Mesendoderm (in vitro differentiated cells): ENCODE measurements around the gene ALS2CL.

Experiments used
- DNase-seq: peaks from one replicate; pipeline ENCODE4 v3.0.0; 2013
- H2AK5ac ChIP-seq: 2 replicates; pipeline ENCODE4 v1.6.1; 2013; ENCODE audit warnings: low read length, inconsistent platforms
- H2BK120ac ChIP-seq: 2 replicates; pipeline ENCODE4 v1.6.1; 2013; ENCODE audit warnings: low read depth, mild to moderate bottlenecking, low read length, moderate library complexity, mixed read lengths
- H2BK15ac ChIP-seq: replicated peaks from 2 replicates; pipeline ENCODE4 v1.6.1; 2013; ENCODE audit warnings: low read depth, mild to moderate bottlenecking, moderate library complexity
- H2BK5ac ChIP-seq: 2 replicates; pipeline ENCODE4 v1.6.1; 2013; ENCODE audit warnings: low read length, inconsistent platforms
- H3K18ac ChIP-seq: 2 replicates; pipeline ENCODE4 v1.6.1; 2013; ENCODE audit warnings: mild to moderate bottlenecking, low read length, mixed read lengths
- H3K23ac ChIP-seq: one replicate; pipeline ENCODE4 v1.6.1; 2013; ENCODE audit warnings: low read length
- H3K27ac ChIP-seq: 2 replicates; pipeline ENCODE4 v1.5.1; 2013; ENCODE audit warnings: low read depth, mild to moderate bottlenecking, inconsistent platforms, low read length, moderate library complexity
- H3K27me3 ChIP-seq: 2 replicates; pipeline ENCODE4 v1.6.1; 2013; ENCODE audit warnings: low read length, control low read depth, mild to moderate bottlenecking, inconsistent platforms; ENCODE audit not compliant: insufficient read depth, poor library complexity
- H3K36me3 ChIP-seq: 2 replicates; pipeline ENCODE4 v1.6.1; 2013; ENCODE audit warnings: low read length, inconsistent platforms; ENCODE audit not compliant: control insufficient read depth, insufficient read depth
- H3K4ac ChIP-seq: one replicate; pipeline ENCODE4 v1.6.1; 2013; ENCODE audit warnings: low read depth, mild to moderate bottlenecking, low read length, moderate library complexity
- H3K4me1 ChIP-seq: 2 replicates; pipeline ENCODE4 v1.6.1; 2013; ENCODE audit warnings: low read depth, low read length, inconsistent platforms; ENCODE audit not compliant: control insufficient read depth
- H3K4me2 ChIP-seq: 2 replicates; pipeline ENCODE4 v1.6.1; 2013; ENCODE audit warnings: low read length
- H3K4me3 ChIP-seq: 2 replicates; pipeline ENCODE4 v1.5.1; 2013; ENCODE audit warnings: mild to moderate bottlenecking, low read length
- H3K56ac ChIP-seq: one replicate; pipeline ENCODE4 v1.6.1; 2013; ENCODE audit warnings: low read length
- H3K79me1 ChIP-seq: 2 replicates; pipeline ENCODE4 v1.6.1; 2013; ENCODE audit warnings: low read length, inconsistent platforms
- H3K79me2 ChIP-seq: 2 replicates; pipeline ENCODE4 v1.6.1; 2013; ENCODE audit warnings: mild to moderate bottlenecking, low read length; ENCODE audit not compliant: control insufficient read depth, insufficient read depth
- H3K9ac ChIP-seq: 2 replicates; pipeline ENCODE4 v1.6.1; 2013; ENCODE audit warnings: low read length, inconsistent platforms
- H4K5ac ChIP-seq: one replicate; pipeline ENCODE4 v1.6.1; 2013; ENCODE audit warnings: low read length
- H4K8ac ChIP-seq: one replicate; pipeline ENCODE4 v1.6.1; 2013; ENCODE audit warnings: low read depth, mild to moderate bottlenecking, control low read depth, low read length, moderate library complexity
- WGBS: extraction: QIAGEN DNeasy Blood & Tissue Kit; methylation state at CpG from one replicate; pipeline ENCODE4 v1.1.7; 2013; ENCODE audit warnings: low lambda C conversion rate, missing lambda C conversion rate; ENCODE audit not compliant: insufficient coverage; ENCODE audit errors: extremely low coverage; 5-methylcytosine and 5-hydroxymethylcytosine counted together

Gene ALS2CL

GRCh38 chr3:46725621-46726314, 32.3 kb upstream of the ALS2CL start:
- H3K4me1 ChIP-seq, result no peaks in the 10 kb centered on the region
- H4K8ac ChIP-seq, result no peak overlapping the region
- H4K5ac ChIP-seq, result no peak overlapping the region
- no peak overlapping the region for H3K4me3 ChIP-seq
- H3K4ac ChIP-seq, result no peak overlapping the region
- H2BK120ac ChIP-seq, result no peak overlapping the region
- no peaks in the 10 kb centered on the region for H3K79me1 ChIP-seq
- no CpG with 5 or more reads among the region's 6 CpGs for WGBS
- DNase-seq, result no peak
- H2AK5ac ChIP-seq, result no peak overlapping the region
- H3K27ac ChIP-seq, result no peak overlapping the region
- no peak overlapping the region for H3K9ac ChIP-seq
- H3K27me3 ChIP-seq, result no peaks in the 10 kb centered on the region
- H3K18ac ChIP-seq, result no peak overlapping the region
- no peaks in the 10 kb centered on the region for H3K79me2 ChIP-seq
- no peaks in the 10 kb centered on the region for H3K36me3 ChIP-seq
- no peak overlapping the region for H2BK5ac ChIP-seq
- no peak overlapping the region for H2BK15ac ChIP-seq
- no peak overlapping the region for H3K56ac ChIP-seq
- no peak overlapping the region for H3K23ac ChIP-seq
- H3K4me2 ChIP-seq, result no peak overlapping the region

GRCh38 chr3:46724424-46724823, 30.9 kb upstream of the ALS2CL start:
- Histone ChIP-seq H3K79me1 (no peaks in the 10 kb centered on the region), H2AK5ac (no peak overlapping the region), H2BK15ac (no peak overlapping the region), H4K5ac (no peak overlapping the region), H3K4me2 (no peak overlapping the region), H3K36me3 (no peaks in the 10 kb centered on the region), H2BK120ac (no peak overlapping the region), H2BK5ac (no peak overlapping the region), H3K4me1 (no peaks in the 10 kb centered on the region), H3K9ac (no peak overlapping the region), H4K8ac (no peak overlapping the region), H3K79me2 (no peaks in the 10 kb centered on the region), H3K4ac (no peak overlapping the region), H3K27ac (no peak overlapping the region), H3K4me3 (no peak overlapping the region), H3K23ac (no peak overlapping the region), H3K18ac (no peak overlapping the region), H3K27me3 (no peaks in the 10 kb centered on the region), H3K56ac (no peak overlapping the region)
- no peak for DNase-seq
- WGBS, result no CpG with 5 or more reads among the region's 4 CpGs

- Histone ChIP-seq H2BK5ac (no peak overlapping the region), H3K18ac (no peak overlapping the region), H3K4me3 (no peak overlapping the region), H3K9ac (no peak overlapping the region), H2AK5ac (no peak overlapping the region), H3K4me1 (no peaks in the 10 kb centered on the region), H3K4me2 (no peak overlapping the region), H3K79me1 (no peaks in the 10 kb centered on the region), H3K79me2 (no peaks in the 10 kb centered on the region), H2BK120ac (no peak overlapping the region), H4K8ac (no peak overlapping the region), H3K36me3 (no peaks in the 10 kb centered on the region), H3K27ac (no peak overlapping the region), H2BK15ac (no peak overlapping the region), H3K56ac (no peak overlapping the region), H3K27me3 (no peaks in the 10 kb centered on the region), H4K5ac (no peak overlapping the region), H3K4ac (no peak overlapping the region), H3K23ac (no peak overlapping the region)
- DNase-seq, result no peak
- WGBS, result no CpG with 5 or more reads among the region's 5 CpGs
Observed at GRCh38 chr3:46722443-46722842, 29.0 kb upstream of the ALS2CL start.

- H3K4me3 ChIP-seq, result no peak overlapping the region
- H3K23ac ChIP-seq, result no peak overlapping the region
- no CpG with 5 or more reads among the region's 2 CpGs for WGBS
- no peak overlapping the region for H2BK120ac ChIP-seq
- no peak overlapping the region for H3K18ac ChIP-seq
- no peaks in the 10 kb centered on the region for H3K79me2 ChIP-seq
- H4K8ac ChIP-seq, result no peak overlapping the region
- no peaks in the 10 kb centered on the region for H3K27me3 ChIP-seq
- DNase-seq, result no peak
- no peaks in the 10 kb centered on the region for H3K36me3 ChIP-seq
- H3K4ac ChIP-seq, result no peak overlapping the region
- H3K9ac ChIP-seq, result no peak overlapping the region
- no peak overlapping the region for H3K56ac ChIP-seq
- no peak overlapping the region for H2BK5ac ChIP-seq
- no peak overlapping the region for H2AK5ac ChIP-seq
- H3K4me2 ChIP-seq, result no peak overlapping the region
- H3K27ac ChIP-seq, result no peak overlapping the region
- H2BK15ac ChIP-seq, result no peak overlapping the region
- H4K5ac ChIP-seq, result no peak overlapping the region
- H3K79me1 ChIP-seq, result no peaks in the 10 kb centered on the region
- no peaks in the 10 kb centered on the region for H3K4me1 ChIP-seq
Observed at GRCh38 chr3:46721009-46721408, 27.5 kb upstream of the ALS2CL start.

GRCh38 chr3:46719735-46720271, 26.3 kb upstream of the ALS2CL start:
- WGBS, result no CpG with 5 or more reads among the region's 4 CpGs

More at GRCh38 chr3:46719735-46720271, 26.3 kb upstream of the ALS2CL start:
- no peaks in the 10 kb centered on the region for H3K79me1 ChIP-seq
- H3K9ac ChIP-seq, result no peak overlapping the region
- no peak overlapping the region for H4K5ac ChIP-seq
- no peak overlapping the region for H3K23ac ChIP-seq
- no peaks in the 10 kb centered on the region for H3K4me1 ChIP-seq
- H3K18ac ChIP-seq, result no peak overlapping the region
- no peak overlapping the region for H3K27ac ChIP-seq
- H3K4me3 ChIP-seq, result no peak overlapping the region
- H4K8ac ChIP-seq, result no peak overlapping the region
- no peak overlapping the region for H3K56ac ChIP-seq
- no peak overlapping the region for H3K4me2 ChIP-seq
- H3K27me3 ChIP-seq, result no peaks in the 10 kb centered on the region
- H2AK5ac ChIP-seq, result no peak overlapping the region
- H2BK15ac ChIP-seq, result no peak overlapping the region
- H2BK120ac ChIP-seq, result no peak overlapping the region
- no peaks in the 10 kb centered on the region for H3K36me3 ChIP-seq
- DNase-seq, result no peak
- no peak overlapping the region for H3K4ac ChIP-seq
- no peak overlapping the region for H2BK5ac ChIP-seq
- H3K79me2 ChIP-seq, result no peaks in the 10 kb centered on the region
